Nephron progenitor cell (in vitro differentiated cells): ENCODE data around the gene SP3.

Source experiments
- DNase-seq: peaks from one replicate; pipeline ENCODE4 v3.0.0; 2021
- H3K27ac Mint-ChIP-seq: 2 replicates; pipeline ENCODE4 v1.8.0; 2021; ENCODE audit warnings: mild to moderate bottlenecking, moderate library complexity, mixed read lengths
- H3K27me3 Mint-ChIP-seq: 2 replicates; pipeline ENCODE4 v1.8.0; 2021; ENCODE audit warnings: mild to moderate bottlenecking, low read depth, mixed read lengths; ENCODE audit not compliant: poor library complexity
- H3K36me3 Mint-ChIP-seq: 2 replicates; pipeline ENCODE4 v1.8.0; 2021; ENCODE audit warnings: low read depth, mixed read lengths
- H3K4me1 Mint-ChIP-seq: 2 replicates; pipeline ENCODE4 v1.8.0; 2021; ENCODE audit warnings: mixed read lengths
- H3K4me3 Mint-ChIP-seq: 2 replicates; pipeline ENCODE4 v1.8.0; 2021; ENCODE audit warnings: mild to moderate bottlenecking, moderate library complexity, mixed read lengths
- H3K9me3 Mint-ChIP-seq: 2 replicates; pipeline ENCODE4 v1.8.0; 2021; ENCODE audit warnings: mild to moderate bottlenecking, moderate library complexity, mixed read lengths
- CTCF ChIP-seq: fragments of 200-600 bp; sonication (generic); IDR thresholded peaks from 2 replicates; pipeline ENCODE4 v1.5.0; 2021; ENCODE audit warnings: antibody characterized with exemption

The SP3 gene

DNA sequence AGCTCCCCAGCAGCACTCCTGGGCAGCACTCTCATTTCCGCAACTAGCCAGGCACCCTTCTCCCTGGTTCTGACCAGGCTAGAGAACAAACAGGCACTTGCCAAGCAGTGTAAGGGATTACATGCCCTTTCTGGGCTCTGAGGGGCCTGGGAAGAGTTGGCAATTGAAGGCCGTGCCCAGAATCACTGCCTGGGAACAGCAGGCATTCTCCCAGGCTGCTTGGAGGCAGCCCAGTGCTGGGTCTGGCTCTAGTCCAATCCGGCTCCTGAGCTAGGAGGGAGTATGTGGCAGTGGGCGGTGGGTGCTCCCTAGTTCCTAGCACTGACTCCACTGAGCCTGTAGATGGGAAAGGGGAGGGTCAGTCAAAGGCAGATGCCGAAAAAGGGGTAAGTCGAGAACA, 34.1 kb upstream of the SP3 start:
- DNase-seq: no peak
- no peaks in the 10 kb centered on the region for H3K36me3 Mint-ChIP-seq
- H3K27ac Mint-ChIP-seq: no peak overlapping the region
- peaks cover 4% of the 10 kb centered on the region for H3K4me1 Mint-ChIP-seq
- no peak for TF ChIP-seq CTCF
- no peak overlapping the region for H3K4me3 Mint-ChIP-seq
- H3K27me3 Mint-ChIP-seq: peaks cover 35% of the 10 kb centered on the region
- no peaks in the 10 kb centered on the region for H3K9me3 Mint-ChIP-seq

DNA sequence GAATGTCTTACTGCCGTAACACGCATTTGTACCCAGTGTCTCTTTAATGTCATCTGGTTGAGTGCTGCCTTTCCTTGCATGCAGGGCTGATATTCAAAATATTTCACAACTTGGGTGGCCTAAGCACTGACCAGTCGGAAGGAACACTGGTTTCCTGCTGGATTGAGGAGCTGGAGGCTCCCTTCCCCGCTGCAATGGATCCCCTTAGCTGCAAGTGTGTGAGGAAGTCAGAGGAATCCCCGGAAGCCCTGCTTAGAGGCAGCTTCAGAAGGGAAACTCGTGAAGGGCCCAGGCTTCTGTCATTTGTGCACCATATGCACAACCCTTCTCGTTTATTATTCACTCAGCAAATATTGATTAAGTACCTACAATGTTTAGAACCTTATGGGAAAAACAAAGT, 33.2 kb upstream of the SP3 start:
- H3K27me3 Mint-ChIP-seq: peaks cover 31% of the 10 kb centered on the region
- TF ChIP-seq CTCF: no peak
- no peak overlapping the region for H3K4me3 Mint-ChIP-seq
- no peak for DNase-seq
- peaks cover 4% of the 10 kb centered on the region for H3K4me1 Mint-ChIP-seq
- no peak overlapping the region for H3K27ac Mint-ChIP-seq
- H3K9me3 Mint-ChIP-seq: no peaks in the 10 kb centered on the region
- no peaks in the 10 kb centered on the region for H3K36me3 Mint-ChIP-seq

- Mint-ChIP-seq H3K4me1 (peaks cover 4% of the 10 kb centered on the region), H3K36me3 (no peaks in the 10 kb centered on the region), H3K27me3 (peaks cover 31% of the 10 kb centered on the region), H3K4me3 (no peak overlapping the region), H3K9me3 (no peaks in the 10 kb centered on the region), H3K27ac (no peak overlapping the region)
- no peak for TF ChIP-seq CTCF
- DNase-seq: no peak
These were observed 32.6 kb upstream of the SP3 start for GRCh38 chr2:173997753-173998152.

DNA sequence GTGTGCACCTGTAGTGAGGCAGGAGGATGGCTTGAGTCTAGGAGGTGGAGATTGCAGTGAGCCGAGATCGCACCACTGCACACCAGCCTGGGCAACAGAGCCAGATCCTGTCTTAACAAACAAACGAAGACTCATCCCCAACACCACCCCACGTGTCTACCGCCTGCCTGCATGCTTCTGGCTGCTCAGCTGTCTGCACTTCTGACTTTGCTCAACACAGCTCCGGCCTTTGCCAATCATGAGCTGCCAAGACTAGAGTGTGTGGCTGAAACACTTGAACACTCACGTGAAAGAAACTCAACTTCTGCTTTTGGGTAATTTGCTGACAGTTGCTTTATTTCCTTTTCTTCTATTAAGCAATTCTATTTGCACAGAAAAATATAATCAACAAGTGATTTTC, 32.1 kb upstream of the SP3 start:
- no peak for TF ChIP-seq CTCF
- peaks cover 4% of the 10 kb centered on the region for H3K4me1 Mint-ChIP-seq
- H3K27ac Mint-ChIP-seq: no peak overlapping the region
- H3K4me3 Mint-ChIP-seq: no peak overlapping the region
- H3K36me3 Mint-ChIP-seq: no peaks in the 10 kb centered on the region
- H3K27me3 Mint-ChIP-seq: peaks cover 31% of the 10 kb centered on the region
- no peak for DNase-seq
- no peaks in the 10 kb centered on the region for H3K9me3 Mint-ChIP-seq

DNA sequence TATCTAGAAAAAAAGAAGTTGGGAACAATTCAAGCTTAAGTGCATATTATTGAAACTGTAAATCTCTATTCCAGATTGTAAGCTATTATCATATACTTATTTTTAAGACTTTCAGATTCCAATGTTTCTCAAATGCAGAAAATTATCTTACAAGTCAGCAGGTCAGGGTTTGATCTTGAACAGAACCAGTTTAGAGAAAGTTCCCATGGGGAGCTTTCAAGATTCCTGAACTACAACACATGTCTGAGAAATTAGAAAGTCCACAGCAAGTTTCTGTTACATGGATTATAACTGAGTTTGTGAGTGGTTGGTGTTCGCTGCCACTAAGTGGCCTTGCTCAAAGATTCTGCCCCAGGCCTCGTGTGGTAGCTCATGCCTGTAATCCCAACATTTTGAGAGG, 31.6 kb upstream of the SP3 start:
- Mint-ChIP-seq H3K27me3 (peaks cover 33% of the 10 kb centered on the region), H3K27ac (no peak overlapping the region), H3K9me3 (no peaks in the 10 kb centered on the region), H3K36me3 (no peaks in the 10 kb centered on the region), H3K4me1 (peaks cover 4% of the 10 kb centered on the region), H3K4me3 (no peak overlapping the region)
- DNase-seq: no peak
- no peak for TF ChIP-seq CTCF

- no peak overlapping the region for H3K27ac Mint-ChIP-seq
- H3K4me3 Mint-ChIP-seq: no peak overlapping the region
- DNase-seq: no peak
- H3K4me1 Mint-ChIP-seq: peaks cover 9% of the 10 kb centered on the region
- no peak for TF ChIP-seq CTCF
- peaks cover 22% of the 10 kb centered on the region for H3K27me3 Mint-ChIP-seq
- H3K36me3 Mint-ChIP-seq: no peaks in the 10 kb centered on the region
- no peaks in the 10 kb centered on the region for H3K9me3 Mint-ChIP-seq
These were observed 28.3 kb upstream of the SP3 start for GRCh38 chr2:173993459-173993858.
